ENCODE data around the gene GMEB2.
A peak's percentile ranks its signal among the peaks of the same experiment; 100 is the strongest.
"Not testable (repeated sequence)": the region's sequence is repeated elsewhere in the genome, so short reads cannot be mapped to it uniquely, and the experiment has no call there.

The GMEB2 gene

DNA sequence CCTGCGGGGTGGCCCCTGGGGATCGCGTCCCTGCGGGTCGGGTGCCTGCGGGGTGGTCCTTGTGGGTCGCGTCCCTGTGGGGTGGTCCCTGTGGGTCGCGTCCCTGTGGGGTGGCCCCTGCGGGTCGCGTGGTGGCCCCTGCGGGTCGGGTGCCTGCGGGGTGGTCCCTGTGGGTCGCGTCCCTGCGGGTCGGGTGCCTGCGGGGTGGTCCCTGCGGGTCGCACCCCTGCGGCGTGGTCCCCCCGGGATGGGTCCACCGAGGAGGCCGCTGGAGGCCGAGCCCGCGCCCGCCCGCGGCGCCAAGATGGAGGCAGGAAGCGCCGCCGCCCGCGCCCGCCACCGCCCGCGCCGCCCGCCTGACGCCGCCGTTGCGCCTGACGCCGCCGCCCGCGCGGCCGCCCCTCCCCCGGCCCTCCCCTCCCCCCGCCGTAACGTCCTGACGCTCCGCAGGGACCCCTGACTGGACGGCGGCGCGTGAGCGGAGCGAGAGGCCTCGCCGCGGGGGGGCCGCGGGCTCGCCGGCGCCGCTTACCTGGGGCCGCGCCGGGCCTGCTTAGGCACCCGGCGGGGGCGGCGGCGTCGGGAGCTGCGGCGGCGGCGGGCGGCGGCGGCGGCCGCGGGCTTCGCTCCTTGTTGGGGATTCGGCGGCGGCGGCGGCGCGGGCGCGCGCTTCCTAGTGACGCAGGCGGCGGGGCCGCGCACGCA is at the start of gene GMEB2:
TSS of gene GMEB2 (minus strand) at position 678 of the 705 bp plus-strand sequence. CDS start 7,704 bp downstream, outside the sequence.
- DNase-seq: peak; percentile 79

DNA sequence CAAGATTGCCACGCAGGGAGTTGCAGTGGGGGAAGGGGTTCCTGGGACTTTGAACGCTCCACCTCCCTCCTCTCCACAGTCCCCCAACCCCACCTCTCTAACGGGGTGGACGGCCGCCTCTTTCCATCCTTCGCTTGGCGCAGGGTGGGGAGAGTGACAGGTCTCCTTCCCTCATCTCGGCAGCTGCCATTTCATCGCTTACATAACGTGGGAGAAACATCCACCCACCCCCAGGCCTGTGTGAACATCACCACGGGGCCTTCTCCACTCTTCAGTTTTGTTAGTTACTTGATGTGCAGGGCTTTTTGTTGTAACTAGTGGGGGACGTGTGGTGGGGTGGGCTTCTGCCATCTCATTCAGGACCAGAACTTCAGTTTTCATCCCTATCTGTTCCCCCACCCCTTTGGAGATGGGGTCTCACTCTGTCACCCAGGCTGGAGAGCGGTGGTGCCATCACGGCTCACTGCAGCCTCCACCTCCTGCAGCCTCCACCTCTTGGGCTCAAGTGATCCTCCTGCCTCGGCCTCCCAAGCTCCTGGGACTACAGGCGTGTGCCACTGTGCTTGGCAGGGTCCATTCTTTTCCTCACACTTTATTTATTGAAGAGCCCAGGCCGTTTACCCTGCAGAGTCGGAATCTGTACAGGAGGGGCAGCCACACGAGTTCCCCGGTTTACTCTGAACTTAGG is 48.9 kb upstream of the GMEB2 start:
- no peak for DNase-seq

DNA sequence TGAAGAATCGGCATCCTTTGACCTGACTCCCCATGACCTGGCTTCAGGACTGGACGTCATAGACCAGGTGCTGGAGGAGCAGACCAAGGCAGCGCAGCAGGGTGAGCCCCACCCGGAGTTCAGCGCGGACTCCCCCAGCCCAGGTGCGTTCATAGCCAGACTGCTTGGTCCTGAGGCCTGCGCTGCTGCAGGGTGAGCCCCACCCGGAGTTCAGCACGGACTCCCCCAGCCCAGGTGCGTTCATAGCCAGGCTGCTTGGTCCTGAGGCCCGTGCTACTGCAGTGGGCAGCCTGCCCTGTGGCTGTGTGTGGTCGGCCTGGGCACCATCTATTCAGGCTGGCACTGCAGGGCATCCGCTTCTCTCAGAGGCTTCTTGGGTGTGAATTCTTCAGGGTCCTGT is 47.0 kb upstream of the GMEB2 start:
- no peak for DNase-seq

GRCh38 chr20:63672666-63673065 is 45.8 kb upstream of the GMEB2 start:
- no peak for DNase-seq

DNA sequence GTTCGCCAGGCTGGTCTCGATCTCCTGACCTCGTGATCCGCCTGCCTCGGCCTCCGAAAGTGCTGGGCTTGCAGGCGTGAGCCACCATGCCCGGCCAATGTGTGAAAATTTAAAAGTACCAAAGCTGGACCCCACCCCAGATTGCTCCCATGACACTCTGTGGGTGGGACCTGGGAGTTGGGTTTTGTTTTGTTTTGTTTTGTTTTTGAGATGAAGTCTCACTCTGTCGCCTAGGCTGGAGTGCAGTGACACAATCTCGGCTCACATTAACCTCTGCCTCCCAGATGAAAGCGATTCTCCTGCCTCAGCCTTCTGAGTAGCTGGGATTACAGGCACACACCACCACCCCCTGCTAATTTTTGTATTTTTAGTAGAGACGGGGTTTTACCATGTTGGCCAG is 44.8 kb upstream of the GMEB2 start:
- DNase-seq: not testable (repeated sequence)

- DNase-seq: no peak
Observed at GRCh38 chr20:63668351-63668750, 41.5 kb upstream of the GMEB2 start.

DNA sequence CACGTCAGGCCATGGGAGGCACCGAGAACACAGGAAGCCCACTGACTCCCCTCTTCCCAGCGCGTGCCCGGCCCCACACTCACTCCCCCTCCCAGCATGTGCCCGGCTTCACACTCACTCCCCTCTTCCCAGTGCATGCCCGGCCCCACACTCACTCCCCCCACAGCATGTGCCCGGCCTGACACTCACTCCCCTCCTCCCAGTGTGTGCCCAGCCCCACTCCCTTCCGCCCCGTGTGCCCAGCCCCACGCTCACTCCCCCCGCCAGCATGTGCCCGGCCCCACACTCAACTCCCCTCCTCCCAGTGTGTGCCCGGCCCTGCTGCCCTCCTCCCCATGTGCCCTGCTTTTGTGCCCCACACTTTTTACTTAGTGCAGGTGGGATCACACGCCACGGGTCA is 41.0 kb upstream of the GMEB2 start:
- DNase-seq: no peak

- DNase-seq: no peak
Observed at GRCh38 chr20:63665708-63666107, 38.8 kb upstream of the GMEB2 start.

- DNase-seq: no peak
Observed at GRCh38 chr20:63664861-63665594, 38.1 kb upstream of the GMEB2 start.

DNA sequence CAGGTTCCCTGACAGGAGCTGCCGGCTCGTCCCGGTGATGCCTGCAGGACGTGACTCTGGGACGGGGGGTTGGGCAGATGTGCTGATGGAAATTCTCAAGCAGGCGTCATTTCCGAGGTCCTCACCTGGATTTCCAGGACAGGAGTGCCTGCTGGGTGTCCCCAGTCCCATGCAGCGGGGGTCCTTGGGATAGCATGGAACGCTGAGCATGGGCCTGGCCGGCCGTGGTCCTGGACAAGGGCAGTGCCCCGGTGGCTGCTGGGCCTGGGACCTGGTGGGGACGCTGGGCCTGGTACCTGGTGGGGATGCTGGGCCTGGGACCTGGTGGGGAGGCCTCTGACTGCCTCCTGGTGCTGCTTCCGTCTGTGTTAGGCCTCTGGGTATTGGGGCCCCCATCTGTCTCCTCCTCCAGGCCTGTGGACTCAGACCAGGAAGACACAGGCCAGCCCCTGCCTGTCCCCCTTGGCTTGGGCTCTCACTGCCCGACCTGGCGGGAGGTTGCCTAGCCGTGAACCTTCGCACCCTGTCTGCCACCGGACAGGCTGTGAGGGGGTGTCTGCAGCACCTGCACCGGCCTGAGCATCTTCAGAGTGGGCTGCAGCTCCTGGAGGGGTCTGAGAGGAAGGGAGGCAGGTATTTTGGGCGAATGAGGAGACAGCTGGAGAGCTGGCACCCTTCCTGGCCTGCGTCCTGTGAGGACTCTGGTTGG is 37.4 kb upstream of the GMEB2 start:
- DNase-seq: no peak

GRCh38 chr20:63663332-63664066 is 36.6 kb upstream of the GMEB2 start:
- DNase-seq: no peak

- DNase-seq: no peak
Observed at GRCh38 chr20:63662813-63663189, 35.9 kb upstream of the GMEB2 start.

- no peak for DNase-seq
Observed at GRCh38 chr20:63661959-63662812, 35.3 kb upstream of the GMEB2 start.

DNA sequence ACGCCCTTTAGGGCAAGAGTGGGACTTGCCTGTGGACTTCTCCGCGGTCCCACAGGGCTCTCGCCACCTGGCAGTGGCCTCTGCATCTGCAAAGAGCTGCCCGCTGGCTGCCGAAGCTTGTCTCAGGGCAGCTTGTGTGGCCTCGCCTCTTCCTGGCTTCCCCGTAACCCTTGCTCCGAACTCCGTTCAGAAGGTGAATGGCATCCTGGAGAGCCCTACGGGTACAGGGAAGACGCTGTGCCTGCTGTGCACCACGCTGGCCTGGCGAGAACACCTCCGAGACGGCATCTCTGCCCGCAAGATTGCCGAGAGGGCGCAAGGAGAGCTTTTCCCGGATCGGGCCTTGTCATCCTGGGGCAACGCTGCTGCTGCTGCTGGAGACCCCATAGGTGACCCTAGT is 34.2 kb upstream of the GMEB2 start:
- no peak for DNase-seq

- no peak for DNase-seq
Observed at GRCh38 chr20:63660622-63661021, 33.7 kb upstream of the GMEB2 start.

DNA sequence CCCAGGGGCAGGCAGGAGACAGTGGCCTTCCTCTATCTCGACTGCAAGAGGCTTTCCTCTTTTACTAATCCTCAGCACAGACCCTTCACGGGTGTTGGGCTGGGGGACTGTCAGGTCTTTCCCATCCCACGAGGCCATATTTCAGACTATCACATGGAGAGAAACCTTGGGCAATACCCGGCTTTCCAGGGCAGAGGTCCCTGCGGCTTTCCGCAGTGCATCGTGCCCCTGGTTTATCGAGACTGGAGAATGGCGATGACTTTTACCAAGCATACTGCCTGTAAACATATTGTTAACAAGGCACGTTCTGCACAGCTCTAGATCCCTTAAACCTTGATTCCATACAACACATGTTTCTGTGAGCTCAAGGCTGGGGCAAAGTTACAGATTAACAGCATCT is 33.3 kb upstream of the GMEB2 start:
- DNase-seq: not testable (repeated sequence)

- DNase-seq: no peak
Observed at GRCh38 chr20:63659370-63659769, 32.5 kb upstream of the GMEB2 start.

DNA sequence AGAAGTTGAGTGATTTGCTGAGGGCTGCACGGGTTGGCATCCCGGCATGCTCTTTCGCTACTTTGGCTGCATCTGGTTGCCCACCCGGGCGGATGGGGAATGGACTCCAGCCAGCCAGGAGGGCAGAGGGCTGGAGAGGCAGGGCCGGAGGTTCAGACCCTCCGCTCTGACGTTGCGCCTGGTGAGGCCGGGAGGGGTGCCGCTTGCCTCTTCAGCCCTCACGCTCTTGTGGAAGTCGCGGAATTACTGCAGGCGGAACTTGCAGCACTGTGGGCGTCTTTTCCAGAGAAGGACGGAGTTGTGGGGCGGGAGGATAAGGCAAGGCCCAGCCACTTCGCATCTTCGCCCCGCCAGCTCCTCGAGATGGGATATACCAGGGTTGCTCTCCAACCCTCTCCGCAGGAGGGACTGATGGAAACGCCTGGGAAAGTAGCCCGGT is 31.9 kb upstream of the GMEB2 start:
- DNase-seq: peak; percentile 56

GRCh38 chr20:63657937-63658748 is 31.2 kb upstream of the GMEB2 start, which contains the start of gene RTEL1:
Gene RTEL1, plus strand, starts transcription at chr20:63658312. Its CDS starts 1,091 bp downstream, at chr20:63659403.
- peak; percentile 92 for DNase-seq

DNA sequence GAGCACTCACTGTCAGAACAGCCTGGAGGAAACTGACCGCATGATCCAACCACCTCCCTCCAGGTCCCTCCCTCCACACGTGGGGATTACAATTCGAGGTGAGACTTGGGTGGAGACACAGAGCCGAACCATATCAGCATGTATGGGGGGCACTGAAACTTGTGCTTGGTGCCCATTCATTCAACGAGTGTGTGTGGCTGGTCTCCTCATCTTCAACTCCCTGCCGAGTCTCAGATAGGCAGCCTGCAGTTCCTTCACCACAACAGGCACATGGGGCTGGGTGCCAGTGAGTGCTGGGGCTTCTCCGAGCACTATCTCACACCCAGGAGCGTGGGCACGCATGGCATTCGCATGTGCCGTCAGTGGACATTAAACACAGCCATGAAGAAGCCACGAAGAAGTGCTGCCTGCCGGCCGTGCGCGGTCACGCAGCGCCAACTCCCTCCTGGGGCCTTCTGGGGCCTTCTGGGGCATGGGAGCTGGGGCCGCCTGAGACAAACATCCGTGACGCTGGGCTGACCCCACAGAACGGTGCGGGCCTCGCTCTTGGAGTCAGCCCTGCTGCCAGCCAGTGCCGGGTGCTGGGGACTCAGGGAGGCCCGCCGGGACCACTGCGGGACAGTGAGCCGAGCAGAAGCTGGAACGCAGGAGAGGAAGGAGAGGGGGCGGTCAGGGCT is 30.5 kb upstream of the GMEB2 start:
- no peak for DNase-seq
